Neuronal stem cell (in vitro differentiated cells): Measurements from ENCODE around the gene SLC4A7.

ENCODE experiments used
- DNase-seq: peaks from one replicate; pipeline ENCODE4 v3.0.0-alpha.2; 2013; ENCODE audit warnings: low spot score
- H2AFZ ChIP-seq: one replicate; pipeline ENCODE4 v1.6.1; 2013; ENCODE audit warnings: mild to moderate bottlenecking, low read length, inconsistent platforms
- H2AK5ac ChIP-seq: 2 replicates; pipeline ENCODE4 v1.6.1; 2013; ENCODE audit warnings: low read depth, mild to moderate bottlenecking, inconsistent platforms, low read length, moderate library complexity, mixed read lengths
- H2BK120ac ChIP-seq: 2 replicates; pipeline ENCODE4 v1.6.1; 2013; ENCODE audit warnings: low read depth, mild to moderate bottlenecking, inconsistent platforms, low read length, moderate library complexity, mixed read lengths
- H2BK12ac ChIP-seq: one replicate; pipeline ENCODE4 v1.6.1; 2013; ENCODE audit warnings: low read length, inconsistent platforms
- H2BK15ac ChIP-seq: 2 replicates; pipeline ENCODE4 v1.6.1; 2013; ENCODE audit warnings: mild to moderate bottlenecking, low read length, inconsistent platforms, mixed read lengths
- H2BK5ac ChIP-seq: one replicate; pipeline ENCODE4 v1.6.1; 2013; ENCODE audit warnings: inconsistent platforms, mild to moderate bottlenecking, low read length, moderate library complexity
- H3K14ac ChIP-seq: one replicate; pipeline ENCODE4 v1.6.1; 2013; ENCODE audit warnings: low read length, inconsistent platforms
- H3K18ac ChIP-seq: 2 replicates; pipeline ENCODE4 v1.6.1; 2013; ENCODE audit warnings: low read length, inconsistent platforms
- H3K23ac ChIP-seq: 2 replicates; pipeline ENCODE4 v1.6.1; 2013; ENCODE audit warnings: low read depth, mild to moderate bottlenecking, mixed read lengths, low read length, inconsistent platforms; ENCODE audit not compliant: poor library complexity
- H3K27ac ChIP-seq: replicated peaks from 3 replicates; pipeline ENCODE4 v1.5.1; 2013; ENCODE audit warnings: low read length, inconsistent platforms
- H3K27me3 ChIP-seq, 3 experiments: 2 replicates each; pipeline ENCODE4 v1.6.1; 2013; ENCODE audit warnings: low read length in 3 of 3, mild to moderate bottlenecking in 2 of 3, inconsistent platforms in 1 of 3, low read depth in 1 of 3, mixed read lengths in 1 of 3, moderate library complexity in 1 of 3; ENCODE audit not compliant: control insufficient read depth in 3 of 3, insufficient read depth in 3 of 3
- H3K36me3 ChIP-seq, 2 donors: replicated peaks in 1 of 2; 2 replicates each; pipeline ENCODE4 v1.6.1; 2013; ENCODE audit warnings: low read length in 2 of 2; ENCODE audit not compliant: control insufficient read depth in 2 of 2, insufficient read depth in 2 of 2
- H3K4ac ChIP-seq: 2 replicates; pipeline ENCODE4 v1.6.1; 2013; ENCODE audit warnings: inconsistent platforms, mild to moderate bottlenecking, low read length, moderate library complexity
- H3K4me1 ChIP-seq, 2 donors: 1 replicate in 1 of 2; 2 replicates in 1 of 2; pipeline ENCODE4 v1.6.1; 2013; ENCODE audit warnings: low read length in 2 of 2, low read depth in 1 of 2; ENCODE audit not compliant: control insufficient read depth in 2 of 2, insufficient read depth in 1 of 2
- H3K4me2 ChIP-seq: one replicate; pipeline ENCODE4 v1.6.1; 2013; ENCODE audit warnings: mild to moderate bottlenecking, low read length, inconsistent platforms; ENCODE audit not compliant: insufficient read depth, poor library complexity, severe bottlenecking
- H3K4me3 ChIP-seq, 2 donors: 2 replicates each; pipeline ENCODE4 v1.5.1; 2013; ENCODE audit warnings: low read length in 2 of 2, mild to moderate bottlenecking in 2 of 2, inconsistent platforms in 1 of 2, moderate library complexity in 1 of 2
- H3K79me1 ChIP-seq: one replicate; pipeline ENCODE4 v1.6.1; 2013; ENCODE audit warnings: low read depth, mild to moderate bottlenecking, inconsistent platforms, low read length, moderate library complexity
- H3K9ac ChIP-seq: one replicate; pipeline ENCODE4 v1.6.1; 2013; ENCODE audit warnings: mild to moderate bottlenecking, low read depth, low read length, inconsistent platforms; ENCODE audit not compliant: poor library complexity
- H3K9me3 ChIP-seq, 2 donors: replicated peaks in 1 of 2; 2 replicates each; pipeline versions ENCODE3 to v1.6.1; 2013; ENCODE audit warnings: low read length in 2 of 2, mild to moderate bottlenecking in 2 of 2, inconsistent platforms in 1 of 2, low read depth in 1 of 2, mixed read lengths in 1 of 2, moderate library complexity in 1 of 2; ENCODE audit not compliant: control insufficient read depth in 2 of 2, insufficient read depth in 1 of 2
- H4K8ac ChIP-seq: one replicate; pipeline ENCODE4 v1.6.1; 2013; ENCODE audit warnings: low read depth, mild to moderate bottlenecking, inconsistent platforms, low read length, moderate library complexity
- H4K91ac ChIP-seq: one replicate; pipeline ENCODE4 v1.6.1; 2013; ENCODE audit warnings: low read length, low read depth, mild to moderate bottlenecking, inconsistent platforms; ENCODE audit not compliant: poor library complexity
- WGBS, 2 donors: extraction: QIAGEN DNeasy Blood & Tissue Kit; methylation state at CpG; one replicate each; pipeline ENCODE4 v1.1.7; 2013; ENCODE audit warnings: missing lambda C conversion rate in 2 of 2, mixed read lengths in 1 of 2; ENCODE audit not compliant: insufficient read length in 2 of 2, insufficient replicate concordance in 1 of 2; ENCODE audit errors: extremely low coverage in 2 of 2; 5-methylcytosine and 5-hydroxymethylcytosine counted together

The SLC4A7 gene

GRCh38 chr3:27468283-27468886 lies 15.8 kb downstream of the SLC4A7 start:
- no peak overlapping the region for H3K27ac ChIP-seq
- H2BK5ac ChIP-seq, result no peak overlapping the region
- no peak overlapping the region for H2BK120ac ChIP-seq
- no peak for DNase-seq
- H3K18ac ChIP-seq, result no peak overlapping the region
- no peak overlapping the region for H3K23ac ChIP-seq
- peaks cover 8 to 32% of the 10 kb centered on the region in 2 donors for H3K9me3 ChIP-seq
- no peak overlapping the region for H4K8ac ChIP-seq
- H3K4me1 ChIP-seq, result no peaks in the 10 kb centered on the region
- no CpG with 5 or more reads among the region's 5 CpGs for WGBS, 2 donors
- no peaks in the 10 kb centered on the region for H3K27me3 ChIP-seq
- no peak overlapping the region for H3K4ac ChIP-seq
- no peak overlapping the region for H4K91ac ChIP-seq
- no peak overlapping the region for H3K4me2 ChIP-seq
- H3K36me3 ChIP-seq, result peaks cover 4 to 44% of the 10 kb centered on the region in 2 donors
- H3K9ac ChIP-seq, result no peak overlapping the region
- H3K4me3 ChIP-seq, result no peak overlapping the region
- no peak overlapping the region for H2AK5ac ChIP-seq
- H2BK15ac ChIP-seq, result no peak overlapping the region
- no peak overlapping the region for H2AFZ ChIP-seq
- peaks cover 8% of the 10 kb centered on the region for H3K79me1 ChIP-seq
- H2BK12ac ChIP-seq, result no peak overlapping the region
- no peak overlapping the region for H3K14ac ChIP-seq

GRCh38 chr3:27467545-27467944 lies 16.6 kb downstream of the SLC4A7 start:
- no peak overlapping the region for H3K18ac ChIP-seq
- H2BK120ac ChIP-seq, result no peak overlapping the region
- H3K14ac ChIP-seq, result no peak overlapping the region
- H3K23ac ChIP-seq, result no peak overlapping the region
- H3K36me3 ChIP-seq, result peaks cover 4 to 39% of the 10 kb centered on the region in 2 donors
- no peak overlapping the region for H2AK5ac ChIP-seq
- no peaks in the 10 kb centered on the region for H3K4me1 ChIP-seq
- peaks cover 8 to 31% of the 10 kb centered on the region in 2 donors for H3K9me3 ChIP-seq
- H2BK12ac ChIP-seq, result no peak overlapping the region
- no peaks in the 10 kb centered on the region for H3K27me3 ChIP-seq
- no peak overlapping the region for H3K9ac ChIP-seq
- no peak overlapping the region for H3K27ac ChIP-seq
- H3K4me2 ChIP-seq, result no peak overlapping the region
- H3K4me3 ChIP-seq, result no peak overlapping the region
- no peak overlapping the region for H3K4ac ChIP-seq
- no CpG with 5 or more reads among the region's 3 CpGs for WGBS, 2 donors
- DNase-seq, result no peak
- no peak overlapping the region for H2BK5ac ChIP-seq
- H4K91ac ChIP-seq, result no peak overlapping the region
- H2BK15ac ChIP-seq, result no peak overlapping the region
- H2AFZ ChIP-seq, result no peak overlapping the region
- peaks cover 8% of the 10 kb centered on the region for H3K79me1 ChIP-seq
- H4K8ac ChIP-seq, result no peak overlapping the region

GRCh38 chr3:27464646-27465045 lies 19.5 kb downstream of the SLC4A7 start:
- H3K4me3 ChIP-seq, result no peak overlapping the region
- no CpG with 5 or more reads among the region's 19 CpGs for WGBS, 2 donors
- no peak overlapping the region for H3K14ac ChIP-seq
- no peak overlapping the region for H3K4me2 ChIP-seq
- no peak overlapping the region for H2BK15ac ChIP-seq
- H2BK5ac ChIP-seq, result no peak overlapping the region
- no peak overlapping the region for H3K27ac ChIP-seq
- peaks cover 4 to 35% of the 10 kb centered on the region in 2 donors for H3K36me3 ChIP-seq
- no peak overlapping the region for H3K4ac ChIP-seq
- H2BK120ac ChIP-seq, result no peak overlapping the region
- H4K8ac ChIP-seq, result no peak overlapping the region
- DNase-seq, result no peak
- H3K23ac ChIP-seq, result no peak overlapping the region
- H3K4me1 ChIP-seq, result no peaks in the 10 kb centered on the region
- peaks cover 8 to 43% of the 10 kb centered on the region in 2 donors for H3K9me3 ChIP-seq
- H3K79me1 ChIP-seq, result peaks cover 10% of the 10 kb centered on the region
- H3K18ac ChIP-seq, result no peak overlapping the region
- H3K9ac ChIP-seq, result no peak overlapping the region
- no peak overlapping the region for H2AFZ ChIP-seq
- no peak overlapping the region for H4K91ac ChIP-seq
- no peak overlapping the region for H2BK12ac ChIP-seq
- no peaks in the 10 kb centered on the region for H3K27me3 ChIP-seq
- no peak overlapping the region for H2AK5ac ChIP-seq

- no peak overlapping the region for H4K8ac ChIP-seq
- no peak overlapping the region for H3K4me2 ChIP-seq
- H2AFZ ChIP-seq, result no peak overlapping the region
- H2BK12ac ChIP-seq, result no peak overlapping the region
- H3K9me3 ChIP-seq, result peaks cover 8 to 51% of the 10 kb centered on the region in 2 donors
- no peak overlapping the region for H3K27ac ChIP-seq
- H3K4me3 ChIP-seq, result no peak overlapping the region
- no peak overlapping the region for H3K18ac ChIP-seq
- no peak overlapping the region for H3K4ac ChIP-seq
- no peak overlapping the region for H3K23ac ChIP-seq
- H2BK5ac ChIP-seq, result no peak overlapping the region
- H2BK120ac ChIP-seq, result no peak overlapping the region
- H2BK15ac ChIP-seq, result no peak overlapping the region
- no peak overlapping the region for H2AK5ac ChIP-seq
- peaks cover 10% of the 10 kb centered on the region for H3K79me1 ChIP-seq
- WGBS, 2 donors, result no CpG with 5 or more reads among the region's 8 CpGs
- H3K9ac ChIP-seq, result no peak overlapping the region
- H3K4me1 ChIP-seq, result no peaks in the 10 kb centered on the region
- peaks cover 4 to 51% of the 10 kb centered on the region in 2 donors for H3K36me3 ChIP-seq
- H3K14ac ChIP-seq, result no peak overlapping the region
- no peak for DNase-seq
- H4K91ac ChIP-seq, result no peak overlapping the region
- no peaks in the 10 kb centered on the region for H3K27me3 ChIP-seq
Observed at GRCh38 chr3:27462228-27462627, 22.0 kb downstream of the SLC4A7 start.
